CD4-positive, alpha-beta T cell treated with Interleukin-4 for 1 hour (primary cell): Measurements from ENCODE around the gene TAF4B.
"Not testable (repeated sequence)": the region's sequence is repeated elsewhere in the genome, so short reads cannot be mapped to it uniquely, and the experiment has no call there.

Experiments
- DNase-seq, 2 donors: peaks; one replicate each; pipeline ENCODE4 v3.0.0-alpha.2; 2020 to 2022

TAF4B gene

DNA sequence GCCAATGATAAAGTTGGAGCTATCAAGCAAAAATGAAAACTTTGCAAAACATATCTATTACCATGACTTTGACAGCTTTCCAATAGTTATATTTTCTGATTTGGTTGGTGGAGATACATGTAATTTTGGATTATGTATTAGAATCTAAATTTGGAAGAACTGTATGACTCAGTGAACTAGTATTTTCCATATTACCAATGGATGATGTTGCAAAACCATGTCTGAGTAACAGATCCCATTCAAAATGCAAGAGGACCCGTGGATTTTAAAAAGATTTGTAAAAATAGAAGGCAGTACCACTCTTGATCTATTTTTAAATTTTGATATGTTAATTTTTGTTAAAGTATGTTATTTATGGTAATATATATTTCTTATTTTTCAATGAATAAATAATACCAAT is 83.0 kb downstream of the TAF4B start:
- no peak for DNase-seq

DNA sequence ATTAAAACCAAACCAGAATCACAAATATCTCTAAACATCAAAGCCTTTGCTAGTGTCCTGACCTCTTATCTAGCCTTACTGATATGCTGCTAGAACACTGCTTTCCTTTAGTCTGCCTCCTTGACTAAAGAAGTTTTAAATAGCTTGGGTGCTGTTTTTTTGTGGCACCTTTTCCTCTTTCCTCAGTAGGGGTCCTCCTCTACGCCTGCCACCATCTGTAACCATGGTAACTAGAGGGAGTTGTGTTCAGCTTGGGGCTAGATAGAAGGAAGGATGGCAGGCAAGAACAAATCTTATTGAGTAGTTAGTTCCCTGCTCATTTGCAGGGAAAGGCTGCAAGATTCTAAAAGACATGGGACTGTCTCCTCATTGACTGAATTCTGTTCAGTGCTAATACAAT is 86.0 kb downstream of the TAF4B start:
- DNase-seq = no peak

DNA sequence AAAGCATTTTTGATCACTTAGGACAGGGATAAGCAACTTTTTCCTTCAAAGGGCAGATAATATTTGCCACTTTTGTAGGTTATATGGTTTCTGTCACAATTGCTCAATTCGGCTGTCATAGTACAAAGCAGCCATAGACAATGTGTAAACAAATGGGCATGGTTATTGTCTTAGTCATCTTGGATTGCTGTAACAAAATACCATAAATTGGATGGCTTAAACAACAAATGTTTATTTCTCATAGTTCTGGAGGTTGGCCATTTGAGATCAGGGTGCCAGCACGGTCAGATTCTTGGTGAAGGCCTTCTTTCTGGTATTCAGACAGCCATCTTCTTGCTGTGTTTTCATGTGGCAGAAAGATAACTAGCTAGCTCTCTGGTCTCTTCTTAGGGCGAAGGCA is 91.2 kb downstream of the TAF4B start:
- DNase-seq = no peak

DNA sequence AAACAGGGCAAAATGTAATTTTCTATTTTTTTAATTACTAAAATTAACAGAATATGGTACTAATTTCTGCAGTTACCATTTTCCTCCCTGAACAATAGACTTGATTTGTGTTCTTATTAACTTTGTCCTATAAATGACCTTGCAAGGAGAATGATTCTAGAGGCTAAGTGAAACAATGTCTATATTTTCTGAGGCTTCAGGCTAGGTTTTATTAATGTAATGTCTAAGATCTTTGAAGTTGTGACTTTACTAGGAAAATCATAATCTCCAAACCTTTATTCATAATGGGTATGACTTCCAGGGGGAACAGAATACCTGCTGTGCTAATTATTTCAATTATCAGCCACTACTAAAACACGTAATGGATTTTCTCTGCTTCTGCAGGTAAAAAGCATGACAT is 94.4 kb downstream of the TAF4B start:
- no peak for DNase-seq

DNA sequence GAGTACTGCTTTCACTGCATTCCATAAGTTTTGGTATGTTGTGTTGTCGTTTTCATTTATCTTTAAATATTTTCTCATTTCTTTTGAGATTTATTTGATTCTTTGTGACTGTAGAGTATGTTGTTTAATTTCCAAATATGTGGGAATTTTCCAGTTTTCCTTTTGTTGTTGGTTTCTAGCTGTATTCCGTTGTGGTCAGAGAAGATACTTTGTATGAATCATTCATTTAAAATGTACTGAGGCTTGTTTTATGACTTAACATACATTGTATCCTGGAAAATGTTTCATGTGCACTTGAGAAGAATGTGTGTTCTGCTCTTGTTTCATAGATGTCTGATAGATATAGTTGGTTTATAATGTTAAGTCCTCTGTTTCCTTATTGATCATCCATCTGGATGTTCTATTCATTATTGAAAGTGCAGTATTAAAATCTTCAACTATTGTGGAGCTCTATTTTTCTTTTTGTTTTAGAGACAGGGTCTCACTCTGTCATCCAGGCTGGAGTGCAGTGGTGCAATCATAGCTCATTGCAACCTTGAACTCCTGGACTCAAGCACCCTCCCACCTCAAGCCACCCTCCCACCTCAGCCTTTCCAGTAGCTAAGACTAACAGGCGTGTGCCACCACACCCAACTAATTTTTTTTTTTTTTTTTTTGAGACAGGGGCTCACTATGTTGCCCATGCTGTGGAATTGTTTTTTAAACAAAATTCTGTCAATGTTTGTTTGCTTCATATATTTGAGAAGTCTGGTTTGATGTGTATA is 96.8 kb downstream of the TAF4B start:
- no peak for DNase-seq

DNA sequence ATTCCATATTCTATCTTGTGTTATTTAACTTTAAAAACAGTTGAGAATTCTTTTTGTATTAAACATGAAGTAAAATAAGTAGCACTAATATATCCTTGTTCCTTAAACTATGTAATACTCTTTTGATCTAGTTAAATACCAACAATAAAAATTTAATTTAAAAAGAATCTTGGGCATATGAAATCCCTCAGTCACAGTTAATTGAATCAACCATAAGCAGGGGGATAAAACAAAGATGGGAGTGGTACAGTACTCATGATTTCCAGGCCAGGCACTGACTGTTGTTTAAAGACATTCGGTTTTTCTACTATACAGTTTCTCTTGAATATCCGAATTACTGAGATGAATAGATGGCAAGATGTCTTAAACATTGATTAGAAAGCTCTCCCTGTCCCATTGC is 99.5 kb downstream of the TAF4B start:
- no peak for DNase-seq

DNA sequence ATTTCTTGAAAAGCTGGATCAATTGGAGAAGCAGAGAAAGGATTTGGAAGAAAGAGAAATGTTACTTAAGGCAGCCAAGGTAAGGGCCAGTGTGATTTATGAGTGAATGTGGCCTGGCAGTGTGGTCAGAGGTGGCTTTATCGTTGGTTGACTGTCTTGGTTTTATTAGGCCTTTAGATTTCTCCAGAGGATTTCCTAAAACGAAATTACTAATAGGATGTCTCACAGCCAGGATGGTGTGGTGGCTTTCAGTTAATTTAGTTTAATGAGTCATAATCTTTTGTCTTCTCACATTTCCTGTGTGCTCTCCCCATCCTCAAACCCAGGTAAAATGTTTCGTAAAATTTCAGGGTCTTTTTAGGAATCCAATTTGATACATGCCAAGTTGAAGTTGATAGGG is 100.8 kb downstream of the TAF4B start:
- no peak for DNase-seq

DNA sequence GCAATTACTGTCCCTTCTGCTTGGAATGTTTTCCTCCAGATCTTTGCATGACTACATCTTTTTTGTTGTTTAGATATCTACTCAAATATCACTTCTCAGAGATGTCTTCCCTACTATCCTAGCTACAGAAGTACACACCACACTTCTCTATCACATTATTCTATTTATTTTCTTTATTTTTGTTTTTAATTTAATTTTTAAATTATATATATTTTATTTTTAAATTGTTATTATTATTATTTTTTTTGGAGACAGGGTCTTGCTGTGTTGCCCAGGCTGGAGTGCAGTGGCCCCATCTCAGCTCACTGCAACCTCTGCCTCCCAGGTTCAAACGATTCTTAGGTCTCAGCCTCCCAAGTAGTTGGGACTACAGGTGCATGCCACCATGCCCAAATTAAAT is 106.7 kb downstream of the TAF4B start:
- no peak for DNase-seq

DNA sequence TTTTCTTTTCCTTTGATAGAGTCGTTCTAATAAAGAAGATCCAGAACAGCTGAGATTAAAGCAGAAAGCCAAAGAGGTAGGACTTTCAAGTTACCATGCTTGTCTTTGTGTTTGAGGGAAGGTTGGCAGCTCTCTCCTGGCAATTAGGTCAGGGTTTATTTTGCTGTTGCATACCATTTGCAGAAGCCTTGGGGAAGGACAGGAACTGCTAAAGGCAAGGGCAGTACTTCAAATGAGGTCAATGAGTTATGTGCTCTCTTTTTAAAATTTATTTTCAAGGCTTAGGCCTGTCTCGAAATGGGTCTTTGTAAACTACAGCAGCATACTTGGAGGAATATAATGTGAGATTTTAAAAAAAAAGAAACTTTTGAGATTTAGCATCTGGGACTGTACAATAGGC is 108.9 kb downstream of the TAF4B start:
- no peak for DNase-seq

DNA sequence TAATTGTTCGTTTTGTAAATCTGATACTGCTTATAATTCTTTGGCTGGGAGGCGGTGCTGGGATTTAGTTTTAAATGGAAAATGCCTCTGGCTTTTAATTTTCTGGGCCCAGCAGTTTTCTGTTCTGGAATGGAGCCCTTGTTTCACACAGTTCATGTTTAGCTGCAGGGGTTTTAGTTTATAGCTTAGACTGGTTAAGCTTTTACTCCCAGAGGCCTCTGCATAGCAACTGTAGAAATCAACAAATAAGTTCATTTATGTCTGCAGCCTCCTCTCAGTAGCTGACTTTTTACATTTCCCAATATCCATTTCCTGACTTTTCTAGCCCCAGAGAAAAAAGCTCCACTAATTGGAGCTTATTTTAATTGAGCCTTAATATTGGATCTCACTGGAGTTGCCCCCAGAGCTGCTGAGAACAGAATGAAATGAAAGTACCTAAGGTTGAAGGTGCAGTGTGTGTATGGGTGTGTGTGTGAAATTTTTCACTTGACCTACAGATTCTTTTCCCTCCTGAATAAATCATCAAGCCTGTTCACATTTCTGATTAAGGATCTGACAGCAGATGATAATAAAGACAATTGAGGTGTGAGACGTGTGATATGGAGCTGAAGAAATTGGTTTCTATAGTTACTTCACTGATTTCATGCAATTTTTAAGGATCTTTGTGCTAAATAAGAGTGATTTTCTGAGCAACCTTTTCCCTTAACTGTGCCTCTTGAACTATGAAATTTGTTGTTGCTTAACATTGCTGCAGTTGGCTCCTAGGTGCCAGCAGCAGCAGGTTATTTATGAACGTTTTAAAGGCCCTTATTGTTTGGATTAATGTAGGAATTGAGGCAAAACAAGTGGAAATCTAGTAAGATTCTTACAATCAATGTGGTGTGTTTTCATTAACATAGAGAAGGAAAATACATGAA is 109.6 kb downstream of the TAF4B start:
- DNase-seq = no peak

DNA sequence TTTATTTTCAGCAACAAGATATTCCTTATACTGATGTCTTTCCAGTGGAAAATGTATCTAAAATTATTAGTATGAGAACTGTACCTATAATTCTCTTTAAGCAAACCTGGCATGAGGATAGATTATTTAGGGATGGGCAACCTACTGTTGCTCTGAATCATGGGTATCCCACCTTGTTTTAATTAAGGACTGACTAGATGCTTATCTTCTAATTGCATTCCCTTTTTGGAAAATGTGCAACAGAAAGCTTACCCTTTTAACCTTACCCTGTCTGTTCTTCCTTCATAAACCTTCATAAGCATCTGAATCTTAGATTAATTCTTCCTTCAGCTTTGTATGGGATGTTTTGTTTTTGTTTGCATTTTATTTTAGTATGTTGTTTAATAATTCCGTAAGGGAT is 110.3 kb downstream of the TAF4B start:
- no peak for DNase-seq

DNA sequence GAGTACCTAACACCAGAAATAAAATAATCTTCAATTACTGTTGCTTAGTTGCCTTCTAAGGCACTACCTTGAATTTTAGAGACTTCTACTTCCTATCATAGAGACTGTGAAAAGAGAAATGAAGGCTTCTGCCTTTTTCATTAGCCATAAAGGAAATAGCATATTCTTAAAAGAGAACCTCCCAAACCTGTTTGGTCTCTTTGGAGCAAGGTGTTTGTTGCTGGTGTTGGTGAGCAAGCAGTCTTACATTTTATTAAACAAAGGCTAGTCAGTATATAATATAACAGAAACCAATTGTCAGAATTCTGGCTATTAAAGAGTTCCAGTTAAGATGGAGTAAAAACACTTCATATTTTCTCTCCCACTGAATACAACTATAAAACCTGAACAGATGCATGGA is 116.4 kb downstream of the TAF4B start:
- DNase-seq = no peak

DNA sequence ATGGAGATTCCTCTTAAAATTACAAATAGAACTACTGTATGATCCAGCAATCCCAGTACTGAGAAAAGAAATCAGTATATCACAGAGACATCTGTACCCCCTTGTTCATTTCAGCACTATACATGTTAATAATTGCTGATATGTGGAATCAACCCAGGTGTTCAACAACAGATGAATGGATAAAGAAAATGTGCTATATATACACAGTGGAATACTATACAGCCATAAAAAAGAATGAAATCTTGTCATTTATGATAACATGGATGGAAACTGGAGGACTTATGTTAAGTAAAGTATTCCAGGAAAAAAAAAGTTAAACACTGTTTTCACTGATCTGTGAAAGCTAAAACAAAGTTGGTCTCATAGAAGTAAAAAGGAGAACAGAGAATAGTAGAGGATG is 124.7 kb downstream of the TAF4B start:
- no peak for DNase-seq

DNA sequence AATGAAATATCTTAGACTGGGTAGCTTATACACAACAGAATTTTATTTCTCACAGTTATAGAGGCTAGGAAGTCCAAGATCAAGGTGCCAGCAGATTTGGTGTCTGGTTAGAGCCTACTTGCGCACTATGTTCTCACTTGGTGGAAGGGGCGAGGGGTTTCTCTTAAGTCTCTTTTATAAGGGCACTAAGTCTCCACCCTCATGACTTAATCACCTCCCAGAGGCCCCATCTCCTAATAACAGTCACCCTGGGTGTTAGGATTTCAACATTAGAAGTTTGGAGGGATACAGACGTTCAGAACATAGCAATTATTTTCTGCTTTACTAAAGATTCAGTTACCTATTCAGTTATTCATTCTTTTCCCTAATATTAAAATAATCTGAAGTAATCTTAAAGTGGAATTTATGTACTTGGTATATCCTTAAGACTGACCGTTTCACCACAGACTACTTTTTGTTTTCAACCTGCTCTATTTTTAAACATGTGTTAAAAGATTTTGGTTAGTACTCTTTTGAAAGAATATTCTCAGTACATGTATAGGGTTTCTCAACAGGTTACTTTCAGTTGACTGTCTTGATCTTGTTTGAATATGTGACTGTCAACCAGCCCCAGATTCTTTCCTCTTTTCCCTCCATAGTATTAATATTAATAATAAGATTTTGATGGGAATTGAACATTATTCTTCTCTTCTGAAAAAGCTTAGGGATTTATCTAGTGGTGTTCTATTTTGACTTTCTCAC is 130.0 kb downstream of the TAF4B start:
- no peak for DNase-seq

DNA sequence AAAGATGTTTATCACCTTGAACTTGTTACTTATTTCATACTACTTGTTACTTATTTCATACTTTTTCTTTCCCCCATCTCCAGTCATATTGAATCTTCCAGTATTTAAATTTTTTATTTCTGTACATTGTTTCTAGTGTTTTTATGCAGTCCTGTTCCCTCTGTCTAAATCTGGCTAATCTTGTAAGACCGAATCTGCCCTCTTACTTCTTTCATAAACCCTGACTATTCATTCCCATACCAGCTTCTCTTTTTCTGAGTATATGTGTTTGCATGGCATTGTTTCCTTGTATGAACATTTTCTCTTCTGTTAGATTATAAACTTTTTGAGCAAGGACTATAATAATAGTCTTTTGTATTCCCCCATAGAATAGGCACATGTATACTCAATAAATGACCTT is 131.7 kb downstream of the TAF4B start:
- DNase-seq = no peak

DNA sequence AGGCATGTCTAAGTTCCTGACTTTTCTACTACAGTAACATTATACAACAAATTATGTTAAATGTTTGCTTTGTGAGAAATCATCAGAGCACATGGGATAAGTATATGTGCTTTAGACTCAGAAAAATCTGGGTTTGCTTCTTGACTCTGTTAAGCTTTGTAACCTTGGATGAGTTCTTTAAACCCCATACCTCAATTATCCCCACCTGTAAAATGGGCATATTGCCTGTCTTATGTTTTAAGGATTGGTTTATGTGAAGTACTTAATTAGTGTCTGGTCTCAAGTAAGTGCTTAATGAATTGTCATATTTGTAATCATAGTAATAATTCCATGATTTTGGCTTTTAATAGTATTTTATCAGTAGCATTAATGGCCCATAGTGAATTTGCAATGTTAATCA is 135.8 kb downstream of the TAF4B start:
- DNase-seq = no peak

DNA sequence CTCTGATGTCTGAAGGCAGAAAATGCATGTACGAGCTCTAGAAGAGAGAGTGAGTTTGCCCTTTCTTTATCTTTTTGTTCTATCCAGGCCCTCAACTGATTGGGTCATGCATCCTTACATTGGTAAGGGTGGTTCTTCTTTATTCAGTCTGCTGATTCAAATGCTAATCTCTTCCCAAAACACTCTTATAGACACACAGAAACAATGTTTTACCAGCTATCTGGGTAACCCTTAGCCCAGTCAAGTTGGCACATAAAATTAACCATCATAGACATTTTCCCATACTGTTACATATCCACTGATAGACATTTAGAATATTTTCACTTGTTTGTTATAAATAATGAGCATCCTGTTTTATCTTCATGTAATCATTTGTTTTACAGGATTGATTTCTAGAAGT is 141.2 kb downstream of the TAF4B start:
- no peak for DNase-seq

DNA sequence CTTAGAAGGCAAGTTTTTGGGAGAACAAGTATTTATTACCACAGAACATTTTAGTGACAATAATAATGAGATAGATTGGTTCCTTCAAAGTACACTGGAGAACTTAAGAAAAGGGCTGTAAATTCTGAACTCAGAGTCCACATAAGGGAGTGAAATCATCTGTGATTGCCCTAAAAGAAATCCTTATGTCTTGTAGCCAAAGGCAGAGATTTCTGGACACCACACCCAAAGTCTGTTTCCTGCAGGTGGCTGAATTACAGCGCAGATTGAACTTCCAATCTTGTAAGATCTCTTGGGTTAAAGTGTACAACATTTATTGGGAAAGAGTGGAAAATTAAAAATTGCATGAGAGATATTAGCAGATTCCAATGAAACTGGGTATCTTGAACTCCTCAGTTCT is 143.8 kb downstream of the TAF4B start:
- DNase-seq = no peak

DNA sequence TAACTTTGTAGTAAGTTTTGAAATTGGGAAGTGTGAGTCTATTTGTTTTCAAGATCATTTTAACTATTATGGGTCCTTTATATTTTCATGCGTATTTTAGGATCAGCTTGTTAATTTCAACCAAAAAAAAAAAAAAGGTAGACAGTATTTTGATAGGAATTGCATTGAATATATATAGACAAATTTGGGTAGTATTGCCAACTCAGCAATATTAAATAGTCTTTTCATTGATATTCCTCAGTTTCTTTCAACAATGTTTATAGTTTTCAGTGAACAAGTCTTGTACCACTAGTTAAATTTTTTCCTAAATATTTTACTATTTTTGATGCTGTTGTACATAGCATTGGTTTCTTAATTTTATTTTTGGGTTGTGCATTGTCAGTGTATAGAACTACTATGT is 149.9 kb downstream of the TAF4B start:
- DNase-seq = no peak

DNA sequence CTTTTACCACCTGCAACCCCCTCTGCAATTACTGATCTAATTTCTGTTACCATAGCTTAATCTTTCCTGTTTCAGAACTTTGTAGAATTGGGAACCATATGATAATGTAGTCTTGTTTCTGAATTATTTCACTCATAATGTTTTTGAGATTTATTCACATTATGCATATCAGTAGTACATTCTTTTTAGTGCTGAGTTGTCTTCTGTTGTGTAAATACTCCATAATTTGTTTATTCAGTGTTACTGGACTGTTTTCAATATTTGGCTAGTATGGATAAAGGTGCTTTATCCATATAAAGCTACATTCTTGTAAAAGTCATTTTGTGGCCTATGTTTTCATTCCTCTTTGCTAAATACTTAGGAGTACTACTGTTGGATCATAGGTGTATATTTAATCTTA is 152.5 kb downstream of the TAF4B start:
- DNase-seq = no peak

DNA sequence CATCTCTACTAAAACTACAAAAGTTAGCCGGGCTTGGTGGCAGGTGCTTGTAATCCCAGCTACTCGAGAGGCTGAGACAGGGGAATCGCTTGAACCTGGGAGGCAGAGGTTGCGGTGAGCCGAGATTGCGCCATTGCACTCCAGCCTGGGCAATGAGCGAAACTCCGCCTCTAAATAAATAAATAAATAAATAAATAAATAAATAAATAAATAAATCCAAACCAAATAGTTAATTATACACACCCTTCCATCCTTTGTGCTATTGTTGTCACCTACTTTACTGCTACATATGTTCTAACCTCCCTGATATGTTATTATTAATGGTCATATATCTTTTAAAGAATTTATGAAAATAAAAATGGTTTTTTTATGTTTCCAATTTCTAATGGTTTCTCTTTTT is 155.3 kb downstream of the TAF4B start:
- DNase-seq = not testable (repeated sequence)

DNA sequence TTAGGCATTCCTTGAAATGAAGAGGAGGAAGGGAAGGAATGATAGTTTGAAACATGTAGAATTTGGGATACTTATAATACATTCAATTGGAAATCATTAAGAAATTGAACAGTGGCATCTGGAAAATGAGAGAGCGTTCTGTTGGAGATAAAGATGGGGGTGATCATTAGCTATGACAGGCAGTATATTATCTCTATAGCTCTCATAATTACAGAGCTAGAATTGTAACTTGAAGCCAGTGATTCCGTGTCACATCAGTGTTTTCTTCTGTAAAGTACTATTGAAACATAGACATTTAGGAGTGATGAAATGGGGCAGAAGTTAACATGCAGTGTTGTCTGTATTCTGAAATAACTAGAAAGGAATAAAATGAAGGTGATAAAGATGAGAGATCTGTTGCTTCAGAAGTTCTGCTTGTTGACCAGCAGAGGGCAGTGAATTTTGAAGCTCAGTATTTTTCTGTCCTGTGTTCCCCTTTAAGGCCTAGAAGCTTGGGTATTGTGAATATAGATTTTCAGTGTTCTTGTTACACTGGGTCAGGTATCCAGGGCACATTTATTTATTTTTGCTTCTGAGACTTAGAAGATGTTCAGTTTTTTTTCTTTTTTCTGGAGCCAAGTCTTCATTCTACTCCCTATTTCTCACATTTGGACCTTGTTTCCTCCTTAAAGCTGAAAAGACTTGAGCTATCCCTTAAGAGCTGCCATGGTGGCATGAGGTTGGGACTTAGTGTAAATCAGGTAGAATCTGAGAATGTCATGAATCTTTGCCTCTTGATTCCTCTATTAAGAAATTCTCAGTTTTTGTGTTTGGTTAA is 157.4 kb downstream of the TAF4B start:
- DNase-seq = peak in 1 of 2 donors; percentile 31

DNA sequence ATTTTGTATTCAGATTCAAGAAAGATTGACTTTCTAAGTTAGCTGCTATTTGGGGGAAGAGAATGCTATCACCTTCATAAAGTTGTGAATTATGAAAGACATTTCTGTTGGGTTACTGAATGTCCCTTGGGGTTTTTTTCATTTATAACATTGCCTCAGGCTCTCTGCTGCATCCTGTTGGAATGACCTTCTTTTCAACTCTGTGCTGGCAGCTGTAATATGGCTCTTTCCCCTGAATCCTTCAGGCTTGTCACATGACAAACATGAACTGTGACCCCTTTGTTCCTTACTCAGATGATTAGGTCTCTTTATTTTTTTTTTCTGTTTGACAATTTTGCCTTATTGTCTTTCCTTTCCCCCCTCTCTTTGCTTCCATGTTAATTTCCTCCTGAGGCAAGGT is 159.8 kb downstream of the TAF4B start:
- no peak for DNase-seq
